ENCODE results near the gene PARD3. TPM values are rescaled to one million over a fixed set of nuclear protein-coding genes. Genes with fewer than 3 reads are reported as not detected.

PARD3 gene
- total RNA-seq, 2 donors from 2014 or later: 59.6 to 74.6 TPM

GRCh38 chr10:34477249-34477648 is 337.8 kb downstream of the PARD3 start:
- Histone ChIP-seq H3K4me3 (ENCODE audit: low read length) (no peak overlapping the region), H3K4me1 (ENCODE audit: control insufficient read depth, insufficient read depth, low read length) (peaks cover 2% of the 10 kb centered on the region), H3K9me3 (ENCODE audit: control insufficient read depth, low read length) (no peaks in the 10 kb centered on the region), H3K9ac (ENCODE audit: extremely low read depth, low read length, poor library complexity, severe bottlenecking) (no peak overlapping the region), H3K27me3 (ENCODE audit: control insufficient read depth, insufficient read depth, low read length, poor library complexity, severe bottlenecking) (no peaks in the 10 kb centered on the region), H3K27ac (ENCODE audit: low read depth, low read length) (no peak overlapping the region), H3K36me3 (ENCODE audit: control insufficient read depth, insufficient read depth, low read length) (peaks cover 5% of the 10 kb centered on the region)
- peaks cover 20% of the 10 kb centered on the region for H3K4me1 Mint-ChIP-seq
- H3K4me3 Mint-ChIP-seq: no peak overlapping the region
- H3K27ac Mint-ChIP-seq: no peak overlapping the region
- DNase-seq: no peak
- TF ChIP-seq CTCF (conservative IDR thresholded peaks at IDR 0.05): no peak
- peaks cover 3% of the 10 kb centered on the region for H3K36me3 Mint-ChIP-seq (ENCODE audit: low read depth)
- no peaks in the 10 kb centered on the region for H3K9me3 Mint-ChIP-seq
- 100% methylated on average over 1 of the region's 2 CpGs; no CpG with 5 or more reads in 1 of the 2 experiments for WGBS, 2 experiments (ENCODE audit: insufficient coverage in 1 of 2, insufficient read length in 1 of 2)
- H3K27me3 Mint-ChIP-seq (ENCODE audit: insufficient read depth): no peaks in the 10 kb centered on the region

- Mint-ChIP-seq H3K27ac (no peak overlapping the region), H3K9me3 (no peaks in the 10 kb centered on the region), H3K4me3 (no peak overlapping the region), H3K27me3 (ENCODE audit: insufficient read depth) (no peaks in the 10 kb centered on the region), H3K4me1 (peaks cover 19% of the 10 kb centered on the region), H3K36me3 (ENCODE audit: low read depth) (peaks cover 3% of the 10 kb centered on the region)
- WGBS, 2 experiments (ENCODE audit: insufficient coverage in 1 of 2, insufficient read length in 1 of 2): 76 to 88% methylated on average over 2 to 3 of the region's 3 CpGs
- H3K9me3 ChIP-seq (ENCODE audit: control insufficient read depth, low read length): no peaks in the 10 kb centered on the region
- peaks cover 5% of the 10 kb centered on the region for H3K36me3 ChIP-seq (ENCODE audit: control insufficient read depth, insufficient read depth, low read length)
- DNase-seq: no peak
- H3K4me3 ChIP-seq (ENCODE audit: low read length): no peak overlapping the region
- no peaks in the 10 kb centered on the region for H3K27me3 ChIP-seq (ENCODE audit: control insufficient read depth, insufficient read depth, low read length, poor library complexity, severe bottlenecking)
- no peak for TF ChIP-seq CTCF (conservative IDR thresholded peaks at IDR 0.05)
- peaks cover 2% of the 10 kb centered on the region for H3K4me1 ChIP-seq (ENCODE audit: control insufficient read depth, insufficient read depth, low read length)
- H3K9ac ChIP-seq (ENCODE audit: extremely low read depth, low read length, poor library complexity, severe bottlenecking): no peak overlapping the region
- H3K27ac ChIP-seq (ENCODE audit: low read depth, low read length): no peak overlapping the region
These were observed 338.5 kb downstream of the PARD3 start for GRCh38 chr10:34476608-34477007.

- no peak overlapping the region for H3K27ac Mint-ChIP-seq
- H3K4me1 Mint-ChIP-seq: peaks cover 14% of the 10 kb centered on the region
- H3K4me3 Mint-ChIP-seq: no peak overlapping the region
- no peaks in the 10 kb centered on the region for H3K27me3 Mint-ChIP-seq (ENCODE audit: insufficient read depth)
- Histone ChIP-seq H3K36me3 (ENCODE audit: control insufficient read depth, insufficient read depth, low read length) (peaks cover 5% of the 10 kb centered on the region), H3K27me3 (ENCODE audit: control insufficient read depth, insufficient read depth, low read length, poor library complexity, severe bottlenecking) (no peaks in the 10 kb centered on the region), H3K4me3 (ENCODE audit: low read length) (no peak overlapping the region), H3K9ac (ENCODE audit: extremely low read depth, low read length, poor library complexity, severe bottlenecking) (no peak overlapping the region), H3K4me1 (ENCODE audit: control insufficient read depth, insufficient read depth, low read length) (peaks cover 2% of the 10 kb centered on the region), H3K27ac (ENCODE audit: low read depth, low read length) (no peak overlapping the region), H3K9me3 (ENCODE audit: control insufficient read depth, low read length) (no peaks in the 10 kb centered on the region)
- no peak for TF ChIP-seq CTCF (conservative IDR thresholded peaks at IDR 0.05)
- peaks cover 3% of the 10 kb centered on the region for H3K36me3 Mint-ChIP-seq (ENCODE audit: low read depth)
- WGBS, 2 experiments (ENCODE audit: insufficient coverage in 1 of 2, insufficient read length in 1 of 2): 95 to 100% methylated on average over 1 to 5 of the region's 5 CpGs
- DNase-seq: no peak
- H3K9me3 Mint-ChIP-seq: no peaks in the 10 kb centered on the region
These were observed 339.3 kb downstream of the PARD3 start for GRCh38 chr10:34475786-34476185.

Measured in endodermal cell (in vitro differentiated cells).